ENCODE measurements around the gene DDAH1. TPM values are rescaled to one million over a fixed set of nuclear protein-coding genes. Genes with fewer than 3 reads are reported as not detected.

The DDAH1 gene
- total and polyA plus RNA-seq, 2 donors (not counting 3 experiments of a cell fraction or from before 2014, with no cell fraction given): 44.0 to 75.2 TPM

DNA sequence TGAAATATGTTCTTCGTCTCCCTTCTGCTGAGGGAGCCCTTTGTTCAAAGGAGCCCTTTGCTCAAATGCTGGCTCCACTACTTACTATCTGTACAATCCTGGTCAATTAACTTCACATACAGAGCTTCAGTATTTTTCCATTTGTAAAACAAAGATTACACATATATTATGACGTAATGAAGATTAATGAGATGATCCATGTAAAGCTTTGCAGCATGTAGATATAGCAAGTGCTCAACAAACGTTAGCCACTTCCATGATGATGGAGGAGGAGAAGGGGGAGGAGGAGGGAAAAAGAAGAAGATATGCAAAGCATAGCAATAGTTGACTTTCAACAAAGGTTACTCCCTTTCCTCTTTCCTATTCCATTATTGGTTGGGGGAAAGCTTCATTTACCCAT lies 10.1 kb upstream of the DDAH1 start:
- Histone ChIP-seq H4K20me1 (replicated peaks; ENCODE audit: control insufficient read depth, extremely low read depth, insufficient read depth, low read length) (no peaks in the 10 kb centered on the region), H3K4me1 (ENCODE audit: control insufficient read depth, extremely low read depth, insufficient read depth, low read length) (no peaks in the 10 kb centered on the region), H3K4me2 (ENCODE audit: insufficient read depth, low read length) (no peak overlapping the region), H3K9ac (replicated peaks; ENCODE audit: extremely low read depth, insufficient read depth, low read length) (no peak overlapping the region), H3K79me2 (ENCODE audit: control insufficient read depth, insufficient read depth, low read length) (no peaks in the 10 kb centered on the region), H3K27ac (ENCODE audit: insufficient read depth, low read depth, low read length) (no peak overlapping the region), H3K36me3 (ENCODE audit: control insufficient read depth in 2 of 2, extremely low read depth in 1 of 2, insufficient read depth in 2 of 2, low read length in 2 of 2) (peaks cover 0 to 3% of the 10 kb centered on the region in 2 experiments), H3K9me3 (replicated peaks; ENCODE audit: control insufficient read depth, insufficient read depth, low read length) (no peaks in the 10 kb centered on the region), H2AFZ (ENCODE audit: low read depth, low read length) (no peak overlapping the region), H3K27me3 (ENCODE audit: control insufficient read depth in 2 of 2, insufficient read depth in 2 of 2, low read length in 2 of 2) (no peaks in the 10 kb centered on the region), H3K4me3 (replicated peaks in 1 of 3; ENCODE audit: insufficient read depth in 1 of 3, low read depth in 1 of 3, low read length in 3 of 3) (no peak overlapping the region), H3K9me1 (replicated peaks; ENCODE audit: control insufficient read depth, extremely low read depth, insufficient read depth, low read length) (no peaks in the 10 kb centered on the region)
- BruUV-seq (replicated peaks): no TSS peak
- TF ChIP-seq FOS (IDR thresholded peaks at IDR 0.05; ENCODE audit: borderline replicate concordance, insufficient read depth, low read length): no peak
- no peak for TF ChIP-seq MYC (IDR thresholded peaks at IDR 0.05; ENCODE audit: low read depth, low read length)
- TF ChIP-seq, protein P1, sequence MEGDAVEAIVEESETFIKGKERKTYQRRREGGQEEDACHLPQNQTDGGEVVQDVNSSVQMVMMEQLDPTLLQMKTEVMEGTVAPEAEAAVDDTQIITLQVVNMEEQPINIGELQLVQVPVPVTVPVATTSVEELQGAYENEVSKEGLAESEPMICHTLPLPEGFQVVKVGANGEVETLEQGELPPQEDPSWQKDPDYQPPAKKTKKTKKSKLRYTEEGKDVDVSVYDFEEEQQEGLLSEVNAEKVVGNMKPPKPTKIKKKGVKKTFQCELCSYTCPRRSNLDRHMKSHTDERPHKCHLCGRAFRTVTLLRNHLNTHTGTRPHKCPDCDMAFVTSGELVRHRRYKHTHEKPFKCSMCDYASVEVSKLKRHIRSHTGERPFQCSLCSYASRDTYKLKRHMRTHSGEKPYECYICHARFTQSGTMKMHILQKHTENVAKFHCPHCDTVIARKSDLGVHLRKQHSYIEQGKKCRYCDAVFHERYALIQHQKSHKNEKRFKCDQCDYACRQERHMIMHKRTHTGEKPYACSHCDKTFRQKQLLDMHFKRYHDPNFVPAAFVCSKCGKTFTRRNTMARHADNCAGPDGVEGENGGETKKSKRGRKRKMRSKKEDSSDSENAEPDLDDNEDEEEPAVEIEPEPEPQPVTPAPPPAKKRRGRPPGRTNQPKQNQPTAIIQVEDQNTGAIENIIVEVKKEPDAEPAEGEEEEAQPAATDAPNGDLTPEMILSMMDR (IDR thresholded peaks at IDR 0.05; ENCODE audit: extremely low read depth in 1 of 2, insufficient read depth in 1 of 2, low read depth in 1 of 2, low read length in 2 of 2): no peak
- TF ChIP-seq, protein P2, sequence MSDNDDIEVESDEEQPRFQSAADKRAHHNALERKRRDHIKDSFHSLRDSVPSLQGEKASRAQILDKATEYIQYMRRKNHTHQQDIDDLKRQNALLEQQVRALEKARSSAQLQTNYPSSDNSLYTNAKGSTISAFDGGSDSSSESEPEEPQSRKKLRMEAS (IDR thresholded peaks at IDR 0.05; ENCODE audit: insufficient read depth, insufficient read length): no peak
- TF ChIP-seq POLR2A (IDR thresholded peaks at IDR 0.05; ENCODE audit: low read depth, low read length): no peak
- TF ChIP-seq EZH2 (IDR thresholded peaks at IDR 0.05; ENCODE audit: borderline replicate concordance, low read depth, low read length, severe bottlenecking): no peak
- no peak for TF ChIP-seq POLR2AphosphoS5 (IDR thresholded peaks at IDR 0.05; ENCODE audit: insufficient read depth, low read depth, low read length)
- no peak for TF ChIP-seq JUN (IDR thresholded peaks at IDR 0.05; ENCODE audit: borderline replicate concordance, insufficient read depth, insufficient read length, low read depth)
- no peak for TF ChIP-seq GATA2 (IDR thresholded peaks at IDR 0.05; ENCODE audit: insufficient read depth, insufficient read length, low read depth, low read length)
- ChIA-PET POLR2A (no interaction called here), CTCF (no interaction called here)
- FAIRE-seq: no peak
- intact Hi-C loops (cut with micrococcal nuclease) (no loop called here), dilution Hi-C loops (cut with MboI; ENCODE audit: extremely low pct_ligation_motif_present, low sequenced_read_pairs) (no loop called here)
- no peak for DNase-seq (ENCODE audit: low read depth, low spot score)
